ENCODE results near the gene GPR32.
"Not testable (repeated sequence)": the region's sequence is repeated elsewhere in the genome, so short reads cannot be mapped to it uniquely, and the experiment has no call there.

The GPR32 gene

GRCh38 chr19:50750010-50750409 lies 20.3 kb upstream of the GPR32 start:
- no peak for FAIRE-seq

DNA sequence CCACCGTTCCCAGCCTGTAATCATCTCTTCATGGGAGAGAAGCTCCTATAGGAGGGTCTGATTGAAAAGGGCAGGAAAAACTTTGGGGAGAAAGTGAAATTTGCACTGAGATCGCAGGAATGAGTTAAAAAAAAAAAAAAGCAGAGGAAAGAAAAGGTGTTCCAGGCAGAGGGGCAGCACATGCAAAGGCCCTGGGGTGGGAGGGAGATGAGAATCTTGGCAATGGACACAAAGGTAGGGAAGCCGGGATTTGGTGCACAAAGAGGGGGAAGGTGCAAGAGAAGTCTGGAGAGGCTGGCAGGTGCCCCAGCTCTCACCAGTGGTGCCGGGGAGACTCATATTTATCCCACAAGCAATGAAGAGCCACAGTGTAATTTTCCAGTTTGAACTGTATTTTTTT lies 16.4 kb upstream of the GPR32 start:
- no peak for FAIRE-seq

GRCh38 chr19:50756244-50756643 lies 14.0 kb upstream of the GPR32 start:
- FAIRE-seq = not testable (repeated sequence)

DNA sequence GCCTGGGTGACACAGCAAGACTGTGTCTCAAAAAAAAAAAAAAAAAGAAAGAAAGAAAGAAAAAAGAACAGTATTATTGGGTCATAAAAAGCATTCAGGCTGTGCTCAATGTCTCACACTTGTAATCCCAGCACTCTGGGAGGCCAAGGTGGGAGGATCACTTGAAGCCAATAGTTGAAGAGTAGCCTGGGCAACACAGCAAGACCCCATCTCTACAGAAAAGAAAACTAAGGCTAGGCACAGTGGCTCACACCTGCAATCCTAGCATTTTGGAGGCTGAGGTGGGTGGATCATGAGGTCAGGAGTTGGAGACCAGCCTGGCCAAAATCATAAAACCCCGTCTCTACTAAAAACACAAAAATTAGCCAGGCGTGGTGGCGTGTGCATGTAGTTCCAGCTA lies 12.6 kb upstream of the GPR32 start:
- FAIRE-seq = not testable (repeated sequence)

- FAIRE-seq = not testable (repeated sequence)
Observed at GRCh38 chr19:50759076-50759475, 11.2 kb upstream of the GPR32 start.

DNA sequence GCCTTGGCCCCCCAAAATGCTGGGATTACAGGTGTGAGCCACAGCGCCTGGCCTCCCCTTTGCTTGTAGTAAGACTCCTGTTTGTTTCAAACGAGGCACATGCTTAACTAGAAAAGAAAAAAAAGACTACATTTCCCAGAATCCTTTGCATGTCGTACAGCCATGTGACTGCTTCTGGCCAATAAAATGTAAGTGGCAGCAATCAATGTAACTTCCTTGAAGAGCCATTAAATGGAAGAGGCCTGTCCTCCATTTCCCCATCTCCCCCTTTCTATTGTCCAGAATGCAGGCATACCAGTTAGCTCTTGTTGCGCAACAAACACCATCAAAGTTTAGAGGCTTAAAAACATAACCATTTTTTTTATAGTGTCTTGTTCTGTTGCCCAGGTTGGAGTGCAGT lies 10.4 kb upstream of the GPR32 start:
- no peak for FAIRE-seq

DNA sequence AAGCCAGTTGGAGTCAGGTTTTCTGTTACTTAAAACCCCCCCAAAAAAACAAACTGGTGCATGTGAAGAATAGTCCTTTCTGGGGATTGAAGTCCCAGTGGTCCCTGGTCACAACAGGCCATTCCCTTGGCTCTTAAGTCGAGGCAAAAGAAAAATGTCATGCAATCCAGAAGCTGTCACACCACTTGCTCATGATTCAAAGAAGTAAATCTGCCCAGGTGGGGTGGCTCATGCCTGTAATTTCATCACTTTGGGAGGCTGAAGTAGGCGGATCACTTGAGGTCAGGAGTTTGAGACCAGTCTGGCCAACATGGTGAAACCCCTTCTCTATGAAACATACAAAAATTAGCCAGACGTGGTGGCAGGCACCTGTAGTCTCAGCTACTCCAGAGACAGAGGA lies 8.8 kb upstream of the GPR32 start:
- FAIRE-seq = not testable (repeated sequence)

GRCh38 chr19:50763521-50763920 lies 6.7 kb upstream of the GPR32 start:
- not testable (repeated sequence) for FAIRE-seq

- FAIRE-seq = no peak
Observed at GRCh38 chr19:50764409-50764808, 5.9 kb upstream of the GPR32 start.

GRCh38 chr19:50766746-50767145 lies 3.5 kb upstream of the GPR32 start:
- FAIRE-seq = not testable (repeated sequence)

GRCh38 chr19:50767263-50767662 lies 3.0 kb upstream of the GPR32 start:
- not testable (repeated sequence) for FAIRE-seq

DNA sequence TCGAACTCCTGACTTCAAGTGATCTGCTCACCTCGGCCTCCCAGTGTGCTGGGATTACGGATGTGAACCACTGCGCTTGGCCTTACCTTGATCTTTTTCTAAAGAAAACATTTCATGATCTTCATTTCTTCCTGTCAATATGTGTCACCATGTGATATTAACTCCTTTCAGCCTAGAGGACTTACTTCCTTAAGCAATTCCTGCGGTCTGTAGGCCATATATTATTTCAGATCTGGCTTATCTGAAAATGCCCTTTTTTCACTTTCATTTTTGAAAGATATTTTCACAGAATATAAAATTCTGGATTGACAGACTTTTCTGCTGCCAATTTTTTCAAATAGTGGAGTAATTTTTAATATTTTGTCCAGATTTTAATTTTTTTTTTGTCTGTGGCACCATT lies 2.0 kb upstream of the GPR32 start:
- FAIRE-seq = no peak

- no peak for FAIRE-seq
Observed at GRCh38 chr19:50770888-50771287, 624 bp downstream of the GPR32 start.

DNA sequence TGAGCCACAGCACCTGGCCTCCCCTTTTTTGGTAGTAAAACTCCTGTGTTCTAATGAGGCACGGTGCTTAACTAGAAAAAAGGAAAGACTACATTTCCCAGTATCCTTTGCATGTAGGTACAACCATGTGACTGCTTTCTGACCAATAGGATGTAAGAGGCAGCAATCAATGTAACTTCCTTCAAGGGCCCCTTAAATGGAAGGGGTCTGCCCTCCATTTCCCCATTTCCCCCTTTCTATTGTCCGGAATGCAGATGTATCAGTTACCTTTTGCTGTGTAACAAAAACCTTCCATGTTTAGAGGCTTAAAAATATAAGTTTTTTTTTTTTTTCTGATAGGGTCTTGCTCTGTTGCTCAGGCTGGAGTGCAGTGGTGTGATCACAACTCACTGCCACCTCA lies 2.2 kb downstream of the GPR32 start:
- no peak for FAIRE-seq

DNA sequence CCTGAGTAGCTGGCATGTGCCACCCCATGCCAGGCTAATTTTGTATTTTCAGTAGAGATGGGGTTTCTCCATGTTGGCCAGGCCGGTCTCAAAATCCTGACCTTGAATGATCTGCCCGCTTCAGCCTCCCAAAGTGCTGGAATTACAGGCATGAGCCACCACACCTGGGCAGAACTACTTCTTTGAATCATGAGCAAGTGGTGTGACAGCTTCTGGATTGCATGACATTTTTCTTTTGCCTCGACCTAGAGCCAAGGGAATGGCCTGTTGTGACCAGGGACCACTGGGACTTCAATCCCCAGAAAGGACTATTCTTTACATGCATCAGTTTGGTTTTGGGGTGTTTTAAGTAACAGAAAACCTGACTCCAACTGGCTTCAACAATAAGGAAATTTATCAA lies 2.6 kb downstream of the GPR32 start:
- FAIRE-seq = not testable (repeated sequence)

DNA sequence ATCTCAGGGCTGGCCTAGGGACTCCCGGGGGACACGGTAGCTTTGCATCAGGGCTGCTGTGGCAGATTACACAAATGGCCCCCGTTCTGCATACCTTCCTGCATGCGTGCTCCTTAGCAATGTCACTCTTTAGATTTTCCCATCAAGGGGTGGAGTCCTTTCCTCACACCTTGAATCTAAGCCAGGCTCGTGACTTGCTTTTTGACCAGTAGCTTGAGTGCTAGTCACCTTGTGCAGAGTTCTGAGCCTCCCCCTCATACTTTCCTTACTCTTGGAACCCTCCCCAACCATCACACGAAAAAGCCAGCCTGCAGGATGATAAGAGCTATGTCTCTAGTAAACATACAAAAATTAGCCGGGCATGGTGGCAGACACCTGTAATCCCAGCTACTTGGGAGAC lies 3.2 kb downstream of the GPR32 start:
- not testable (repeated sequence) for FAIRE-seq

GRCh38 chr19:50776131-50776530 lies 5.9 kb downstream of the GPR32 start:
- FAIRE-seq = no peak

GRCh38 chr19:50777261-50777660 lies 7.0 kb downstream of the GPR32 start:
- no peak for FAIRE-seq

- FAIRE-seq = no peak
Observed at GRCh38 chr19:50777830-50778303, 7.6 kb downstream of the GPR32 start.

- FAIRE-seq = no peak
Observed at GRCh38 chr19:50778906-50779430, 8.7 kb downstream of the GPR32 start.

DNA sequence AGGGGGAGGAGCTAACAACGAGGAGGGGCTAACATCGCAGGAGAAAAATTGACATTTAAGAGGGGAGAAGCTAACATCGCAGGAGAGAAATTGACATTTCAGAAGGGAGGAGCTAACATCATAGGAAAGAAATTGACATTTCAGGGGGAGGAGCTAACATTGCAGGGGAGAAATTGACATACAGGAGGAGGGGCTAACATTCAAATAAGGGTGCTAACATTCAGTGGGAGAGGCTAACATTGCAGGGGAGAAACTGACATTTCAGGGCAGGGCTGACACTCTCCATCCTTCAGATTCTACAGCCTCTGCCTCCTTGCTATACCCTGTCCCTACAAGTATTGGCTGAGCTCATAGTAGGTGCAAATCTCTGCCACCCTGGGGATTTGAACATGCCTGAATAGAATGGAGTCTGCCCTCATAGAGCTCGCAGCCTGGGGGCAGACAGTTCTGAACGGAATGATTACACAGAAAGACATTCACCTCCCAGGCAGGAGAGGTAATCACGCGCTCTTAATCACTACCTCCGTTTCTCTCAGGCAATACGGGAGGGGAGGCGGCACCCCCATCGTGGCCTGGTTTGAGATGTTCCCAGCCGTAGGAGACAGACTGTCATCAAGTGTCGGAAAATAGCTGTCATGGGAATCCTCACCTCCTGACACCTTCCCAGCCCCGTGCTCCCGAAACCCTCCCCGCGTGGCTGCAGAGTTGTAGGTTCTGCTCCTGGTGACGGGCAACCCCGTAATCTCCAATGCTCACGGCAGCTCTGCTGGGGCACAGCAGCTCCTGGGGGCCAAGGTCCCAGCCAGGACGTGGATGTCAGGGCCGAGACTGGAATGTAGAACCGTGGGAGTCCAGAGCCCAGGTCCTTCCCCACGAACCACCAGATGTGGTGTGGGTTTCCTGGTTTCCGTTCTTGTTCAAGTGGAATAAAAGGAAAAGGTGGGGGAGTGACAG lies 9.5 kb downstream of the GPR32 start:
- FAIRE-seq = no peak

- FAIRE-seq = no peak
Observed at GRCh38 chr19:50780753-50781435, 10.6 kb downstream of the GPR32 start.

DNA sequence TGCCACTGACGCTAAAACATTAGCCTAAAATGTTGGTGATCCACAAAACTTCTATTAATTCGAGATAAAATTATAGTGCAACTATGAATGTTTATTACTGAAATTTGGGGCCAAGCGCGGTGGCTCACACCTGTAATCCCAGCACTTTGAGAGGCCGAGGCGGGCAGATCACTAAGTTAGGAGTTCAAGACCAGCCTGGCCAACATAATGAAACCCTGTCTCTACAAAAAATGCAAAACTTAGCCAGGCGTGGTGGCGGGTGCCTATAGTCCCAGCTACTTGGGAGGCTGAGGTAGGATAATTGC lies 13.5 kb downstream of the GPR32 start:
- not testable (repeated sequence) for FAIRE-seq

DNA sequence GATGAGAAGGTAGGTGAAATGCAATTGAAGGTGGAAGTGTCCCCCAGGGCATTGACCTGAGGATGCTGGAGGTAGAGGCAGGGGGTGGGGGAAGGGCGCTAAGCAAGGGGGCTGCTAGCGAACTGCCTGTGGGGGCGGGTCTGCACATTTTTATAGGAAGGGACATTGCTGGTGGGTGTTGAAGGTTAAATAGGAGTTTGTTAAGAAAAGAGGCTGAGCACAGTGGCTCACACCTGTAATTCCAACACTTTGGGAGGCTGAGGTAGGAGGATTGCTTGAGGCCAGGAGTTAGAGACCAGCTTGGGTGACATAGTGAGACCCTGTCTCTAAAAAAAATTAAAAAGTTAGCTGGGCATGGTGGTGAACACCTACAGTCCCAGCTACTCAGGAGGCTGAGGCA lies 14.4 kb downstream of the GPR32 start:
- FAIRE-seq = no peak
